Testis (tissue), 2 donors: Measurements from ENCODE around the gene C4orf50.

Experiments used
- POLR2A ChIP-seq: fragments of 450-650 bp; IDR thresholded peaks from one replicate; pipeline ENCODE4 v1.6.1; 2017; ENCODE audit warnings: antibody characterized with exemption, mild to moderate bottlenecking, moderate library complexity
- TF ChIP-seq, protein P1 (sequence below), 3 experiments: fragments of 450-650 bp in 2 of 3; fragments of 200-600 bp in 1 of 3; sonication (generic) in 1 of 3; IDR thresholded peaks; one replicate each; pipeline ENCODE4 v1.5.1; 2016 to 2019; ENCODE audit warnings: antibody characterized with exemption in 3 of 3, mild to moderate bottlenecking in 2 of 3, moderate library complexity in 1 of 3

DNA sequence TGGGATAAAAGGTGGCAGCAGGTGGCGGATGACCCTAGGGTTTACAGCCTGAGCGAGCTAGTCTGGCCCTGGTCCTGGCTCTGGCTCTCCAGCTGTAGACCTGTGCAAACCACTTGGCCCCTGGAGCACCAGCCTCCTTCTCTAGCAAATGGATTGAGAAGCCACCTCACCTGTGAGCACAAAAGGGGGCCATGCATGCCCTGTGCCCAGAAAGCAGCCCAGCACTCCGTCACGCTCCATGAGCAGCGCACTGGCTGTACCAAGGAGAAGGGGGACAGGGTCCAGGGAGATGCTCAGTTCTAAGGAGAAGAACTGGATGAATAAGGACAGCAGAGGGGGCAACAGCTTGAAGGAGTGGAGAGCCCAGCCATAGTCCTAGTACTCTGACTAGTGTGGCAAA lies 46.9 kb upstream of the C4orf50 start:
- TF ChIP-seq POLR2A = no peak
- TF ChIP-seq, protein P1, sequence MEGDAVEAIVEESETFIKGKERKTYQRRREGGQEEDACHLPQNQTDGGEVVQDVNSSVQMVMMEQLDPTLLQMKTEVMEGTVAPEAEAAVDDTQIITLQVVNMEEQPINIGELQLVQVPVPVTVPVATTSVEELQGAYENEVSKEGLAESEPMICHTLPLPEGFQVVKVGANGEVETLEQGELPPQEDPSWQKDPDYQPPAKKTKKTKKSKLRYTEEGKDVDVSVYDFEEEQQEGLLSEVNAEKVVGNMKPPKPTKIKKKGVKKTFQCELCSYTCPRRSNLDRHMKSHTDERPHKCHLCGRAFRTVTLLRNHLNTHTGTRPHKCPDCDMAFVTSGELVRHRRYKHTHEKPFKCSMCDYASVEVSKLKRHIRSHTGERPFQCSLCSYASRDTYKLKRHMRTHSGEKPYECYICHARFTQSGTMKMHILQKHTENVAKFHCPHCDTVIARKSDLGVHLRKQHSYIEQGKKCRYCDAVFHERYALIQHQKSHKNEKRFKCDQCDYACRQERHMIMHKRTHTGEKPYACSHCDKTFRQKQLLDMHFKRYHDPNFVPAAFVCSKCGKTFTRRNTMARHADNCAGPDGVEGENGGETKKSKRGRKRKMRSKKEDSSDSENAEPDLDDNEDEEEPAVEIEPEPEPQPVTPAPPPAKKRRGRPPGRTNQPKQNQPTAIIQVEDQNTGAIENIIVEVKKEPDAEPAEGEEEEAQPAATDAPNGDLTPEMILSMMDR (IDR thresholded peaks at IDR 0.05) = no peak
